ENCODE measurements around the gene MBD6.
"Not testable (repeated sequence)": the region's sequence is repeated elsewhere in the genome, so short reads cannot be mapped to it uniquely, and the experiment has no call there.

The MBD6 gene

GRCh38 chr12:57515934-57516541 is 6.6 kb upstream of the MBD6 start:
- in situ Hi-C loops (cut with MboI; ENCODE audit: low sequenced_read_pairs, unreplicated experiment) = no loop called here
- DNase-seq (ENCODE audit: low spot score) = no peak
- TF ChIP-seq, protein P1, sequence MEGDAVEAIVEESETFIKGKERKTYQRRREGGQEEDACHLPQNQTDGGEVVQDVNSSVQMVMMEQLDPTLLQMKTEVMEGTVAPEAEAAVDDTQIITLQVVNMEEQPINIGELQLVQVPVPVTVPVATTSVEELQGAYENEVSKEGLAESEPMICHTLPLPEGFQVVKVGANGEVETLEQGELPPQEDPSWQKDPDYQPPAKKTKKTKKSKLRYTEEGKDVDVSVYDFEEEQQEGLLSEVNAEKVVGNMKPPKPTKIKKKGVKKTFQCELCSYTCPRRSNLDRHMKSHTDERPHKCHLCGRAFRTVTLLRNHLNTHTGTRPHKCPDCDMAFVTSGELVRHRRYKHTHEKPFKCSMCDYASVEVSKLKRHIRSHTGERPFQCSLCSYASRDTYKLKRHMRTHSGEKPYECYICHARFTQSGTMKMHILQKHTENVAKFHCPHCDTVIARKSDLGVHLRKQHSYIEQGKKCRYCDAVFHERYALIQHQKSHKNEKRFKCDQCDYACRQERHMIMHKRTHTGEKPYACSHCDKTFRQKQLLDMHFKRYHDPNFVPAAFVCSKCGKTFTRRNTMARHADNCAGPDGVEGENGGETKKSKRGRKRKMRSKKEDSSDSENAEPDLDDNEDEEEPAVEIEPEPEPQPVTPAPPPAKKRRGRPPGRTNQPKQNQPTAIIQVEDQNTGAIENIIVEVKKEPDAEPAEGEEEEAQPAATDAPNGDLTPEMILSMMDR (IDR thresholded peaks at IDR 0.05; ENCODE audit: borderline replicate concordance, control extremely low read depth, extremely low read depth, insufficient read depth, missing control alignments) = no peak

DNA sequence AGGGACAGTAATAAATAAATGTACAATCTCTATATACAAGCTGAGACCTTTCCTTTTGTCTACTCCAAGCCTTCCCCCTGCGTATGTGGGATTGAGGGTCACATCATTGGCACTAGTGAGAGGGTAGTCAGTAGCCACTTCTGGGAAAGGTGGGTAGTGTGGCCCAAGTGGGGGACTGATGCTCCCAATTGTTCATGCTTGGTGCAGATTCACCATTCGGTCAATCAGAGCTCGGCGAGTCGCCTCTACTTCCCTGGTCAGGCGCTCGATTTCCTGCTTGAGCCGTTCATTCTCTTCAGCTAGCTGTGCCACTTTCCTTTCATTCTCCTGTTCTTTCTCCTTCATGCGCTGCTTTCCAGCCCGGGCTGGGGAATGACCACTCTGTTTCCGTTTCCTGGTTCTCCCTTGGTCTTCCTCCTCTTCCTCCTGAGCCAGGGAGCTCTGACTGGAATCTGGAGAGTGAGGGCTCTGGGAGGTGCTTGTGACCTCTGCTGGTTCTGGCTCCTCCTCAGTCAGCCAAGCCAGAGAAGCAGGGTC is 5.9 kb upstream of the MBD6 start:
- DNase-seq (ENCODE audit: low spot score) = no peak
- TF ChIP-seq, protein P1 (IDR thresholded peaks at IDR 0.05; ENCODE audit: borderline replicate concordance, control extremely low read depth, extremely low read depth, insufficient read depth, missing control alignments) = no peak
- in situ Hi-C loops (cut with MboI; ENCODE audit: low sequenced_read_pairs, unreplicated experiment) = no loop called here

DNA sequence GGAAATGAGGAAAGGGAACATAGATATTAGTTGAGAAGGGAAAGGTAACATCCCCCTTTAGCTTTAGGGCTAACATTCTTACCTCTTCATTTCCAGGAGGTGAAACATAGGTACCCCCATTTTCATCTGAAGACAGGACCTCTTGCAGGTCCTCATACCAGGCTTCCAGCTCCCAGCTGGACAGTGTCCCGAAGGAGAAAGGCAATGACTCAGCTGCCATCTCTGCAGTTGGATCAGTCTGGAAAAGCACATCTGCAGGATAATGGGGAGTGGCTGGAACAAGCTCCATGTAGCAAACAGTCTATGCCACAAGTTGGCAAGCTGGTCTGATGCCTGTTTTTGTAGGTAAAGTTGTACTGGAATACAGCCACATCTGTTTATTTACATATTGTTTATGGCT is 5.4 kb upstream of the MBD6 start:
- TF ChIP-seq, protein P1 (IDR thresholded peaks at IDR 0.05; ENCODE audit: borderline replicate concordance, control extremely low read depth, extremely low read depth, insufficient read depth, missing control alignments) = no peak
- DNase-seq (ENCODE audit: low spot score) = no peak
- in situ Hi-C loops (cut with MboI; ENCODE audit: low sequenced_read_pairs, unreplicated experiment) = no loop called here

- DNase-seq (ENCODE audit: low spot score); in situ Hi-C loops (cut with MboI; ENCODE audit: low sequenced_read_pairs, unreplicated experiment): not testable (repeated sequence)
Observed at GRCh38 chr12:57517718-57518117, 4.9 kb upstream of the MBD6 start.

DNA sequence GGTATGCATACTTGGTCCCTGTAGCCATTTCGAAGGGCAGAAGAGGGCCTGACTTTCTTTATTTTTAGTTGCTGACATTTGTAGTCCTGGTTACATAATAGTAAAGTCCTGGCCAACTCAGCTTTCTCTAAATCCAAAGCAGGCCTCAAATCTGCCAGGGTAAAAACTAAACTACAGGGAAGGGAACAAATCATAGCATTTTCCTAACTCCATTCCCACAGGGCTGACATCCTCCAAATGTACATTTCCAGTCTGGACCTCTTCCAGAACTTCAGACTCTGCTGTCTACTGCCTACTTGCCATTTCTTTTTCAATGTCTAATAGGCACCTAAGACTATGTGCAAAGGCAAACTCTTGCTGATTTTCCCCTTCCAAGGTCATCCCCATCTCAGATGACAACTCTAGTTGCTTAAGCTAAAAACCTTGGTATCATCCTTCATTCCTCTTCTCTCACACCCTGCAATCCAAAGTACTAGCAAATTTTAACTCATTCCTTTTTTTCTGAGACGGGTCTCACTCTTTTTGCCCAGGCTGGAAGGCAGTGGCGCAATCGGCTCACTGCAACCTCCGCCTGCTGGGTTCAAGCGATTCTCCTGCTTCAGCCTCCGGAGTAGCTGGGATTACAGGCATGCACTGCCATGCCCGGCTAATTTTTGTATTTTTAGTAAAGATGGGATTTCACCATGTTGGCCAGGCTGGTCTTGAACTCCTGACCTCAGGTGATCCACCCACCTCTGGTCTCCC is 4.3 kb upstream of the MBD6 start:
- DNase-seq (ENCODE audit: low spot score) = no peak
- in situ Hi-C loops (cut with MboI; ENCODE audit: low sequenced_read_pairs, unreplicated experiment) = no loop called here
- TF ChIP-seq, protein P1 (IDR thresholded peaks at IDR 0.05; ENCODE audit: borderline replicate concordance, control extremely low read depth, extremely low read depth, insufficient read depth, missing control alignments) = no peak

DNA sequence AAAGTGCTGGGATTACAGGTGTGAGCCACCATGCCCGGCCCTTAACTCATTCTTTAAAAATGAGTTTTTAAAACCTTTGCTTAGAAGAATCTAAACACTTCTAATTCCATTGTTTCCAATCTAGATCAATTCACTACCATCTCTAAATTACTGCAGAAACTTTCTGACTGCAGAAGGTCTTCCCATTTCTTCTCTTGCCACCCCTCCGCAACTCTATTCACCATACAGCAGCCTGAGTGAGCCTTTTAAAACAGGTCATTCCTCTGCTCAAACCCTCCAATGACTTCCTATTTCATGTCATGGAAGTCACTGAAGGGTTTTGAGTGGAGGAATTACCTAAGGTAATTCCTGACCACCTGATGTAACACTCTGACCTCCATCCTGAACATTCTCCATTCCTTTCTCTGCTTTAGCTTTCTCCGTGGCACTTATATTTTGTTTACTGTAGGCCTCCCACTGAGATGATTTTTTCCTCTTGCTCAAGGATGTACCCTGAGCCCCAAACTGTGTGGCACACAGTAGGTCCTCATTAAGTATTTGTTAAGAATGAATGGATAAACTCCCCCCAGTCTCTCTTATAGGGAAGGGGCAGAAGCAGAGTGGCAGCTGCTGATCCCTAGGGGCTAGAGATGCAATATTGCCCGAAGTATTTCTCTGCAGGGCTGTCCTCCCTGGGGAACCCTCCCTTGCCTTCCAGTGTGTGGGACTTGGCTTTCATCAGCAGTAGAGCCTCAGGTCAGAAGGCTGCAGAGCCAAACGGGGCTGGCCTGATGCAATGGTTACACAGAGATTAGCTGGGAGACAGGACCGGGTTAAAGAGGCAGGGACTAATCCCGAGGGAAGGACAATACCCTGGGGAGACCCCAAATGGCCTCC is 3.5 kb upstream of the MBD6 start:
- in situ Hi-C loops (cut with MboI; ENCODE audit: low sequenced_read_pairs, unreplicated experiment) = no loop called here
- TF ChIP-seq, protein P1 (IDR thresholded peaks at IDR 0.05; ENCODE audit: borderline replicate concordance, control extremely low read depth, extremely low read depth, insufficient read depth, missing control alignments) = no peak

More for the DNA sequence above, 3.5 kb upstream of the MBD6 start:
- DNase-seq (ENCODE audit: low spot score) = no peak
